Nucleus accumbens (tissue), 56 donors: Measurements from ENCODE around the gene TMCO6.
A peak's percentile ranks its signal among the peaks of the same experiment; 100 is the strongest.
"Not testable (repeated sequence)": the region's sequence is repeated elsewhere in the genome, so short reads cannot be mapped to it uniquely, and the experiment has no call there.

Source experiments
- DNase-seq, 56 donors: peaks; one replicate each; lab custom pipeline; 2025; lab: John Stamatoyannopoulos, UW

Gene TMCO6

GRCh38 chr5:140639148-140639981 lies at the start of gene TMCO6:
TSS of gene TMCO6 (plus strand) at chr5:140639451. CDS start at chr5:140639528, 77 bp downstream.
- DNase-seq, result peak; percentile 46 to 98 (median 94)

GRCh38 chr5:140590861-140591260 lies 48.4 kb upstream of the TMCO6 start:
- no peak for DNase-seq

GRCh38 chr5:140591747-140592372 lies 47.4 kb upstream of the TMCO6 start:
- DNase-seq, result no peak

- DNase-seq, result not testable (repeated sequence)
These were observed 46.2 kb upstream of the TMCO6 start for GRCh38 chr5:140593070-140593469.

- no peak for DNase-seq
These were observed 45.1 kb upstream of the TMCO6 start for GRCh38 chr5:140594169-140594568.

- DNase-seq, result peak in 6 of 56 donors; percentile 10 to 41 (median 26)
These were observed 43.5 kb upstream of the TMCO6 start for GRCh38 chr5:140595538-140596300.

- DNase-seq, result peak in 1 of 56 donors; percentile 36
These were observed 42.9 kb upstream of the TMCO6 start for GRCh38 chr5:140596321-140596741.

GRCh38 chr5:140598836-140599235 lies 40.4 kb upstream of the TMCO6 start:
- no peak for DNase-seq

- no peak for DNase-seq
These were observed 39.2 kb upstream of the TMCO6 start for GRCh38 chr5:140600096-140600495.

GRCh38 chr5:140602147-140602546 lies 37.1 kb upstream of the TMCO6 start:
- no peak for DNase-seq

GRCh38 chr5:140603446-140603698 lies 35.9 kb upstream of the TMCO6 start:
- not testable (repeated sequence) for DNase-seq

- DNase-seq, result no peak
These were observed 35.5 kb upstream of the TMCO6 start for GRCh38 chr5:140603734-140604133.

- DNase-seq, result no peak
These were observed 33.4 kb upstream of the TMCO6 start for GRCh38 chr5:140605879-140606278.

- DNase-seq, result no peak
These were observed 32.2 kb upstream of the TMCO6 start for GRCh38 chr5:140607031-140607430.

GRCh38 chr5:140608722-140609121 lies 30.5 kb upstream of the TMCO6 start:
- DNase-seq, result no peak

GRCh38 chr5:140609126-140609525 lies 30.1 kb upstream of the TMCO6 start:
- peak in 5 of 56 donors; percentile 18 to 35 (median 29) for DNase-seq

GRCh38 chr5:140611020-140611521 lies 28.2 kb upstream of the TMCO6 start:
- no peak for DNase-seq

GRCh38 chr5:140622301-140622700 lies 16.9 kb upstream of the TMCO6 start:
- DNase-seq, result no peak

- DNase-seq, result not testable (repeated sequence)
These were observed 16.2 kb upstream of the TMCO6 start for GRCh38 chr5:140623061-140623460.

- not testable (repeated sequence) for DNase-seq
These were observed 14.4 kb upstream of the TMCO6 start for GRCh38 chr5:140624886-140625285.

GRCh38 chr5:140627972-140628371 lies 11.3 kb upstream of the TMCO6 start:
- DNase-seq, result no peak
